Measurements from ENCODE around the gene PHLDA1.

Gene PHLDA1

DNA sequence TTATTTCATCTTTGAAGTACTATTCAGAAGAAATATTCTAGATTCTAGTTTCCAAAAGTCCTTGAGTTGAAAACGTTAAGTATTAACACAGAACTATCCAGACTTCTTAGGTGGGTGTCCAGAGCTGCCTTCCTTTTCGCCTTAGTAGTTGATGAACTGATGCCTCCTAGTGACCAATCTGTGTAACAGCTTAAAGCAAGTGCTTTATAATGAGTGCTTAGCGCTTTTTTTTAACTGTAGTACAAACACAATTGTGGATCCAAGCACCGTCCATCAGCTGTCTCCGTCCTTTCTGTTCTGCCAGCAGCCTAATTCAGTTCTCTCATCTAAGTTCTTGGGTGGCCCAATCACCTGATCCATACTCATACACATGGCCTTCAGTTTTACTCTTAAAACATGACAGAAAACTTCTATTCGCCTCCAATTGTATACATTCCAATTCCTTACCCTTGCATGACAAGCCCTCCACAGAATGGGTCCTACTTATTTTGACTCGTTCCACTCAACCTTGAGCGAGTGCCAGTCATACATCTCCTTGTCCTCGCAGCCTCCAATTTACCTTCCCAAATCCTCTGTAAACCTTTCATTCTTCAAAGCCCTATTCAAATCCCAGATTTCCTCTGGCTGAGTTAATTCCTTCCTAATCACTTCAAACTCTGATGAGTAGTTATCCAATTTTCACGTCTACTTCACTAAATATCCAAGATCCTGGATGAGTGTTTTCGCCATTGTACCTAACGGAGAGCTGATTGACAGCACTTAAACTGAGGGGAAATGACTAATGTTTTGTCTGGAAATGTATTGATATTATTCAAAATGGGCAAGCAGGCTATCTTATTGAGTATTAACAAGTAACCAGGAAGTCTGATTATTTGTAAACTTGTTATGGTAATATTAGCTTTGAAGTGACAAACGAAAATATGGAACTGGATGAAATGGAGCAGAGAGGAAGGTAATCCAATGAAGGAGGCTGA, 5.8 kb upstream of the PHLDA1 start:
- DNase-seq = peak; percentile 32 to 40

DNA sequence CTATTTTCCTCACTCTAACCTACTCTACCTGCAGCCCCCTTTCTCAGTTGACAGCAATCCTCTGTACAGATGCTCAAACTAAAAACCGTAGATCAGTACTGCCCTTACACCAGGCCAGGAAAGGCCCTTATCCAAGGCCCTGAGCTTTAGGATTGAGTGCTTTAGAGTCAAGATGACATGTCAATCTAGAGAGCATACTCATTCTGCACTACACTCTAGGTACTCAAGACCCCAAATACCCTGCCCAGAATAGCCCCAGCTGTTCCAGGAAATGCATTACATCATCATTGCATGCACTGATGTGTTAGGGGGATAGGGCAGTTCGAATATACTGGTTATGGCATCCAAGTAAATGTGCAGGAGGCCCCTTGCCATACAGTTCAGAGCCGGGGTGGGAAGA, 3.5 kb upstream of the PHLDA1 start:
- DNase-seq = no peak

DNA sequence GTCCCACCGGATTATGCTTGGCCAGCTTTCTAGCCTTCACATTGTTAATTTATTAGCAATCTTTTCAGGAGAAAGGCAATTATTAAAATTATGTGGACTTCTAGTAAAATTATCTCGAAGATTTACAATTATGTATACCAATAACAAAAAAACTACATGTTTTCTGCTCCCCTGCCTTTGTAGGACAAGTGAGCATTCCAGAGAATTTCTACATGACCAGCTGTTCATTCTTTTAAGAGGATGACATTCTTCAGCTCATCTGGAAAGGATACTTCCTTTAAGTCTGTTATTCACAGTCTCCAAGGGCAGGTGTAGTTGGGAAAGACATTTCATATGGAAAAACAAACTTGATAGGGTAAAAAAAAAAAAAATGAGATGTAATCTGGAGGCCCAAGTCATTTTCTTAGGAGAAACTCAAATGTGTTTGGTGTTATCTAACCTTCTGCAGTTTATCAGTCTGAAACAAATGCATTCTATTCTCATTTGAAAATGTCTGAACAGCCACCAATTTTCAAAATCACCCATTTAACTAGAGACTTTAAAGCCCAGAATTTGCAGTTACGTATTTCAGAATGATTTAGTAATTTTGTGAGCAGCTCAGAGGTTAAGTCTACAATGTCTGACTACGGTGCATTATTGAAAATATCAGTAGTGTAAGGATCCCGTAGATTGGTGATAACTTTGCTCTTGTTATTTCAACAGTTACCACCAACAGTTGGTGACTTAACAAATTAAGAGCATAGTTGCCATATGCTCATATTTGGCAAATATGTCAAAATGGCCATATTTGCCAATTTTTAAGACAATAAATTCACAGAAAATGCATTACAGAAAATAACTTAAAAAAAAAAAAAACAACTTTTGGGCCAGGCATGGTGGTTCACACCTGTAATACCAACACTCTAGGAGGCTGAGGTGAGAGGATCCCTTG, 1.8 kb upstream of the PHLDA1 start:
- no peak for DNase-seq

GRCh38 chr12:76032043-76032981, 736 bp upstream of the PHLDA1 start:
- DNase-seq = peak; percentile 11 to 40

DNA sequence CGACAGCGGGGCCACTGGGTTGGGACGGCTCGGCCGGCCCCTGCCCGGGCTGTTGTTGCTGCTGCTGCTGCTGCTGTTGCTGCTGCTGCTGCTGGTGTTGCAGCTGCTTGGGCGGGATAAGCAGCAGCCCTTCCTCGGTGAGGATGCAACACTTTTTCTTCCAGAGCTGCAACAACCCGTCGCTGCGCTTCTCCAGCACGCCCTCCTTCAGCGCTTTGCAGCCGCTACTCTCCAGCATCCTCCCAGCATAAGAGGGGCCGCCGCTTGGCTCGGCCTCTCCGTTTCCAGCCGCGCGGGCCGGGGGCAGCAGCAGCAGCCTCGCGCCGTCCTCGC, 529 bp downstream of the PHLDA1 start:
- no peak for DNase-seq

- peak; percentile 47 to 52 for DNase-seq
These were observed 1.1 kb downstream of the PHLDA1 start for GRCh38 chr12:76030341-76031080.

GRCh38 chr12:76029982-76030340, 1.6 kb downstream of the PHLDA1 start:
- DNase-seq = peak; percentile 29

DNA sequence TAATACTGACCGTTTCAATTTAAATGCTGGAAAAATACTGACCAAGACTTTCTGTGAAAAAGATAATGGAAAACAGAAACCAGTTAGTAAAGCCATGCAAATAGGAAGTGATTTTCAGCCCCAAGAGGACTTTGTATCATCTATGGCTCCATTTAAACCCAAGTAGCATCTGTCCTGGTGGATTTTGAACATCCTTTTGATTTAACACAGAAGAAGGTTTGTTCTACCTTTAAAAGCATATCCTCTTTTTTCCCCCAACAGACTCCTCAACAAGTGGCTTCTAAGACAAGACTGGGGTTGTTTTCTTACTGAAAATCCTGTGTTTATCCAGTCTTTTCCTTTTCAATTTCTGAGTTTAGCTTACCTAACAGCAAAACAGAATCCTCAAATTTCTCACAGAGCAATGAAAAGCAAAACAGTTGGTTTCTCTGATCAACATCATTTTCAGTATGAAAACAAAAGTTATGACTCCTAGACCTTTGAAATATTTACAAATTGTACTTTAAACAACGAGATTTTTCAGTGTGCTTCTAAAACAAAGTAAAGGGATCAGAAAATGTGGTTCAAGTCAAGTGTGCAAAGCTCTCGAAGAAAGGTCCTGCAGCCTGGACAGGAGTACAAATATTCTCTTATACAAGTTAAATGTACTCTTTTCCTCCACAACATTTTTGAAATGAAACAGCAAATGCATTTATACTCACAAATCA, 2.9 kb downstream of the PHLDA1 start:
- DNase-seq = no peak

DNA sequence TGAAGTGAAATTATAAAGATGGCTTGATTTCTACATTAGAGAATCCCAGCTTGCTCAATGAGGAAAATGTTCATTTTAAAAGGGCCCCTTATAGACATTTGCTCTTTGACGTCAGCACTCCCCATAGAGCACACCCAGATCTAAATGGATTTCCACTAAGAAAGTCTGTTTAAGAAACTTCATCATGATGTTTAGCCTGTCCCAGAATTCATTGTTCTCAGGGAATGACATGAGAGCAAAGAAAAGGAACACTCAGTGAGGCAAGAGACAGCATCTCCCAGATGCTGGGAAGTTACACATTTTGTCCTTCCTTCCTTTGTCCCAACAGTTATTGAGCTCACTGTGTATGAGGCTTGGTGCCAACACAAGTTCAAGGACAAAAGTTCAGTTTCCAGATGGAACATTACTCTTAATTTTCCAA, 4.9 kb downstream of the PHLDA1 start:
- no peak for DNase-seq

GRCh38 chr12:76025601-76026575, 5.7 kb downstream of the PHLDA1 start:
- DNase-seq = no peak

DNA sequence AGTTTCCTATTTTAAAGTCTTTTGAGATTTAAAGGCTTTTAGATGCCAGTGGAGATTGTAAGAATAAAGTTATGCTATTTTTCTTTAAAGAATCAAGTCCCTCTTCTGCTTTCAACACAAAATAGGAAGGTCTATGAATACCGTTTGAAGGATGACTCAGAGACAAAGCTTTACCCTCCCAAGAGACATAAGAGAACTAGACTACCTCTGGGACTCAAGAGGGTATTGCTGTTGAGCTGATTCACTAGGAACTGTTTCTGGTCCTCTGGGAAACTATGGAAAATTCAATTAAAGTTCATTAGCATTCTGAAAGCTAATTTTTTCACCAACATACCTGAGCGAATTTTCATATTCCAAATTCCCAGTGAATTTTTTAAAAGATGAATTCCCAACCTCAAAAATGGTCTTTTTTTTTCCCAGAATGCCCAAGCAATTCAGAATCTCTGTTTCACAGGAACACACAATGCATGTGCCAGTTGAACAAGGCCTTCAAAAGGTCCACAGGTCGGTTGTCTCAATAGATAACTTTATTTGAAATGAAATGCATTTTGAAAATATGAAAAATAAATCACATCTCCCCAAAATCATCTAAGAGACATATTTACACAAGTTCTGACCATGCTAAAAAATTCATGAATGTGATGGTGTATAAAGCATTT, 6.5 kb downstream of the PHLDA1 start:
- DNase-seq = no peak

GRCh38 chr12:76024102-76024781, 7.3 kb downstream of the PHLDA1 start:
- no peak for DNase-seq

GRCh38 chr12:76023069-76023690, 8.4 kb downstream of the PHLDA1 start:
- no peak for DNase-seq

DNA sequence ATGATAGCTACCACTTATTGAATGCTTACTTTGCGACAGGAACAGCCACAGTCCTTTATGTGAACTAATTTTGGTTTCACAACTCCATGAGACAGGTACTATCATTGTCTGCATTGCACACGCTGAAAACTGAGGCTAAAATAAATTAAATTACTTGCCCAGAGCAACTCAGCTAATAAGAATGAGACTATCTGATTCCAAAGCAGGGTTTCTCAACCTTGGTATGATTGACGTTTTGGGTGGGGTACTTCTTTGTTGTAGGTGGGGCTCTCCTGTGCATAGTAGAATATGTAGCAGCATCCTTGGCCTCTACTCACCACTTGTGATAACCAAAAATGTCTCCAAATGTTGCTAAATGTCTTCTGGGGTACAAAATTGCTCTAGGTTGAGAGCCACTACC, 9.1 kb downstream of the PHLDA1 start:
- DNase-seq = no peak

DNA sequence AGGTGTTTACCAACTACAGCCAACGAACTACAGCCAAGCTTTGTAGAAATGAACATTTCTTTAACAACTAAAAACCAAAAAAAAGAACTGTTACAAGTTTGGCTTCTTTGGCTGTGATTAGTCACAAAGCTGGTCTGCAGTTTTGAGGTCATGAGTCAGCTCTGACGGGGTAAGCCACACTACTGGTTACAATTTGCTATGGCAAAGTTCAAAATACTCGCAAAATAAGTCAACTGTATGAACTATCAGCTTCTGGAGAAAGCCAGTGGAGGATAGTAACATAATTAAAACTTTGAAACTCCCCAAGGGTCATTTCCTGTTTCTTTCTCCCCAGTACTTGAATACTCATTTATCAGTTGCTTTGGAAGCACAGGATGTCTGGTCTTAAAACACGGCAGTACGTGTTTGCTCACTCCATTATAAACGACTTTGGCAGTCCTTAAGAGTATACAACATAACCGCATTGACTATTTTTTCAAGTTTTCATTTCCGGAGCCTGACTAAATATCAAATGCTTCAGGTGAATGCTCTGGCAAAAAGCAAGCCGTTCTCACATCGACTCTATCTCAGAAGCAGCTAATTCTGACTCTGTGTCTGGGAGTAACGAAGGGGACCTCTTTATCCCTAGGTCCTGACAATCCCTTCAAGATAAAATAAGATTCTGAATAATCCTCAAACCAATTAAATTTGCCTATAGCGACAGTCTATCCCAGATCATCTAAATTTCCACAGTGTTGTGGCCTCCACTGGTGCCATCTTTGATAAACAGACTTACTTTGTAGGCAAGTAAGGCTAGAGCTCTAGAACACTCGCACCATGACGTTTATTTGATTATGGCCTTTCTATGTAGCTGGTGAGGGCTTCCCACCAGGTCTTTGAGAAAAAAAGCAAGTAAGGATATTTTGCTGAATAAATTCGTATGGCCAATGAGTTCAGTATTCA, 10.6 kb downstream of the PHLDA1 start:
- DNase-seq = peak; percentile 69 to 72

- peak; percentile 49 to 57 for DNase-seq
These were observed 11.3 kb downstream of the PHLDA1 start for GRCh38 chr12:76020281-76020680.

GRCh38 chr12:76018672-76019071, 12.9 kb downstream of the PHLDA1 start:
- DNase-seq = no peak

Data from activated CD4-positive, alpha-beta T cell treated with anti-CD3 and anti-CD28 coated beads for 4 hours (primary cell).